Mucosa of stomach (tissue), 1 donor: ENCODE results near the gene CPAMD8.
"Not testable (repeated sequence)": the region's sequence is repeated elsewhere in the genome, so short reads cannot be mapped to it uniquely, and the experiment has no call there.

Experiments
- H3K27me3 ChIP-seq: one replicate; pipeline ENCODE4 v1.7.0; 2013; ENCODE audit warnings: mild to moderate bottlenecking, low read length; ENCODE audit not compliant: control insufficient read depth, insufficient read depth
- H3K36me3 ChIP-seq: one replicate; pipeline ENCODE4 v1.7.0; 2013; ENCODE audit warnings: low read length; ENCODE audit not compliant: control insufficient read depth, insufficient read depth
- H3K4me1 ChIP-seq: one replicate; pipeline ENCODE4 v1.7.0; 2013; ENCODE audit warnings: mild to moderate bottlenecking, low read length; ENCODE audit not compliant: control insufficient read depth, insufficient read depth
- H3K4me3 ChIP-seq: one replicate; pipeline ENCODE4 v1.7.0; 2013; ENCODE audit warnings: low read length
- H3K9ac ChIP-seq: one replicate; pipeline ENCODE4 v1.7.0; 2013; ENCODE audit warnings: mild to moderate bottlenecking, low read length, moderate library complexity
- H3K9me3 ChIP-seq: one replicate; pipeline ENCODE4 v1.7.0; 2013; ENCODE audit warnings: mild to moderate bottlenecking, low read length, moderate library complexity; ENCODE audit not compliant: control insufficient read depth
- donor health status: Pancreatic carcinoma.

Gene CPAMD8

GRCh38 chr19:16982586-16982985 is 44.0 kb downstream of the CPAMD8 start:
- H3K4me1 ChIP-seq, H3K36me3 ChIP-seq, H3K9ac ChIP-seq, H3K9me3 ChIP-seq, H3K27me3 ChIP-seq, H3K4me3 ChIP-seq: not testable (repeated sequence)

GRCh38 chr19:16978839-16979802 is 47.5 kb downstream of the CPAMD8 start:
- Histone ChIP-seq H3K36me3 (no peaks in the 10 kb centered on the region), H3K4me1 (no peaks in the 10 kb centered on the region)

GRCh38 chr19:16978156-16978555 is 48.5 kb downstream of the CPAMD8 start:
- H3K9ac ChIP-seq = no peak overlapping the region
- H3K36me3 ChIP-seq = no peaks in the 10 kb centered on the region
- H3K4me3 ChIP-seq = no peak overlapping the region
- no peaks in the 10 kb centered on the region for H3K9me3 ChIP-seq
- H3K27me3 ChIP-seq = no peaks in the 10 kb centered on the region
- H3K4me1 ChIP-seq = no peaks in the 10 kb centered on the region

More at GRCh38 chr19:16978839-16979802, 47.5 kb downstream of the CPAMD8 start:
- H3K27me3 ChIP-seq = no peaks in the 10 kb centered on the region
- no peaks in the 10 kb centered on the region for H3K9me3 ChIP-seq
- no peak overlapping the region for H3K9ac ChIP-seq
- H3K4me3 ChIP-seq = no peak overlapping the region

- Histone ChIP-seq H3K9ac (no peak overlapping the region), H3K36me3 (no peaks in the 10 kb centered on the region), H3K4me1 (no peaks in the 10 kb centered on the region), H3K9me3 (no peaks in the 10 kb centered on the region), H3K4me3 (no peak overlapping the region), H3K27me3 (no peaks in the 10 kb centered on the region)
Observed at GRCh38 chr19:16977306-16977705, 49.3 kb downstream of the CPAMD8 start.

- Histone ChIP-seq H3K36me3 (no peaks in the 10 kb centered on the region), H3K27me3 (no peaks in the 10 kb centered on the region), H3K4me1 (no peaks in the 10 kb centered on the region), H3K4me3 (no peak overlapping the region), H3K9ac (no peak overlapping the region), H3K9me3 (no peaks in the 10 kb centered on the region)
Observed at GRCh38 chr19:16976446-16976845, 50.2 kb downstream of the CPAMD8 start.

GRCh38 chr19:16970821-16971220 is 55.8 kb downstream of the CPAMD8 start:
- H3K4me3 ChIP-seq = no peak overlapping the region
- H3K4me1 ChIP-seq = no peaks in the 10 kb centered on the region
- H3K9me3 ChIP-seq = peaks cover 3% of the 10 kb centered on the region
- H3K27me3 ChIP-seq = no peaks in the 10 kb centered on the region
- H3K36me3 ChIP-seq = no peaks in the 10 kb centered on the region
- no peak overlapping the region for H3K9ac ChIP-seq

- Histone ChIP-seq H3K4me1 (no peaks in the 10 kb centered on the region), H3K4me3 (no peak overlapping the region), H3K9ac (no peak overlapping the region), H3K36me3 (no peaks in the 10 kb centered on the region), H3K9me3 (peaks cover 3% of the 10 kb centered on the region), H3K27me3 (no peaks in the 10 kb centered on the region)
Observed at GRCh38 chr19:16969135-16969534, 57.5 kb downstream of the CPAMD8 start.

GRCh38 chr19:16960996-16961822 is 65.4 kb downstream of the CPAMD8 start:
- H3K9me3 ChIP-seq, H3K27me3 ChIP-seq, H3K4me3 ChIP-seq, H3K36me3 ChIP-seq, H3K9ac ChIP-seq: not testable (repeated sequence)
- peaks cover 21% of the 10 kb centered on the region for H3K4me1 ChIP-seq

GRCh38 chr19:16958277-16958676 is 68.3 kb downstream of the CPAMD8 start:
- H3K9me3 ChIP-seq, H3K36me3 ChIP-seq, H3K9ac ChIP-seq, H3K27me3 ChIP-seq, H3K4me3 ChIP-seq: not testable (repeated sequence)
- H3K4me1 ChIP-seq = peaks cover 21% of the 10 kb centered on the region

- H3K27me3 ChIP-seq = no peaks in the 10 kb centered on the region
- H3K36me3 ChIP-seq = no peaks in the 10 kb centered on the region
- peaks cover 21% of the 10 kb centered on the region for H3K4me1 ChIP-seq
- no peaks in the 10 kb centered on the region for H3K9me3 ChIP-seq
- no peak overlapping the region for H3K9ac ChIP-seq
- H3K4me3 ChIP-seq = no peak overlapping the region
Observed at GRCh38 chr19:16957855-16958254, 68.8 kb downstream of the CPAMD8 start.

GRCh38 chr19:16957151-16957701 is 69.4 kb downstream of the CPAMD8 start:
- no peaks in the 10 kb centered on the region for H3K9me3 ChIP-seq
- H3K27me3 ChIP-seq = no peaks in the 10 kb centered on the region

GRCh38 chr19:16955161-16955560 is 71.4 kb downstream of the CPAMD8 start:
- no peak overlapping the region for H3K4me3 ChIP-seq
- no peaks in the 10 kb centered on the region for H3K27me3 ChIP-seq
- no peaks in the 10 kb centered on the region for H3K9me3 ChIP-seq
- no peak overlapping the region for H3K9ac ChIP-seq
- no peaks in the 10 kb centered on the region for H3K36me3 ChIP-seq
- H3K4me1 ChIP-seq = peaks cover 22% of the 10 kb centered on the region

More at GRCh38 chr19:16957151-16957701, 69.4 kb downstream of the CPAMD8 start:
- H3K4me1 ChIP-seq = peaks cover 21% of the 10 kb centered on the region
- no peak overlapping the region for H3K4me3 ChIP-seq
- no peaks in the 10 kb centered on the region for H3K36me3 ChIP-seq
- H3K9ac ChIP-seq = no peak overlapping the region
